Stimulated activated CD4-positive, alpha-beta T cell treated with anti-CD3 and anti-CD28 coated beads, Interleukin-2, amount 100 ng/mL, for 48 hours (primary cell): ENCODE data around the gene MUC13.

Experiments
- DNase-seq, 2 donors: peaks; one replicate each; pipeline ENCODE4 v3.0.0-alpha.2; 2020

Gene MUC13

GRCh38 chr3:124941771-124942170 is 7.2 kb upstream of the MUC13 start:
- no peak for DNase-seq

GRCh38 chr3:124939661-124940060 is 5.1 kb upstream of the MUC13 start:
- DNase-seq, result no peak

GRCh38 chr3:124938896-124939295 is 4.3 kb upstream of the MUC13 start:
- DNase-seq, result no peak

- no peak for DNase-seq
Measured at GRCh38 chr3:124937049-124937448, 2.5 kb upstream of the MUC13 start.

- DNase-seq, result no peak
Measured at GRCh38 chr3:124935794-124936542, 1.4 kb upstream of the MUC13 start.

GRCh38 chr3:124935264-124935663 is 713 bp upstream of the MUC13 start:
- DNase-seq, result no peak

- peak; percentile 39 to 55 for DNase-seq
Measured at GRCh38 chr3:124928333-124929202, 6.0 kb downstream of the MUC13 start.

- no peak for DNase-seq
Measured at GRCh38 chr3:124927574-124928045, 6.9 kb downstream of the MUC13 start.

- DNase-seq, result no peak
Measured at GRCh38 chr3:124926426-124927101, 8.0 kb downstream of the MUC13 start.

GRCh38 chr3:124924741-124925140 is 9.8 kb downstream of the MUC13 start:
- DNase-seq, result no peak

- no peak for DNase-seq
Measured at GRCh38 chr3:124923833-124924232, 10.7 kb downstream of the MUC13 start.

- no peak for DNase-seq
Measured at GRCh38 chr3:124920718-124921117, 13.8 kb downstream of the MUC13 start.

- no peak for DNase-seq
Measured at GRCh38 chr3:124919756-124920155, 14.8 kb downstream of the MUC13 start.

GRCh38 chr3:124918524-124918923 is 16.0 kb downstream of the MUC13 start:
- no peak for DNase-seq

- DNase-seq, result no peak
Measured at GRCh38 chr3:124916837-124917409, 17.6 kb downstream of the MUC13 start.

GRCh38 chr3:124915254-124915653 is 19.3 kb downstream of the MUC13 start:
- DNase-seq, result no peak

- DNase-seq, result no peak
Measured at GRCh38 chr3:124907957-124908356, 26.6 kb downstream of the MUC13 start.

- DNase-seq, result no peak
Measured at GRCh38 chr3:124904835-124905492, 29.6 kb downstream of the MUC13 start.

- no peak for DNase-seq
Measured at GRCh38 chr3:124903896-124904834, 30.4 kb downstream of the MUC13 start.

- no peak for DNase-seq
Measured at GRCh38 chr3:124896824-124897526, 37.6 kb downstream of the MUC13 start.

GRCh38 chr3:124895756-124896155 is 38.8 kb downstream of the MUC13 start:
- DNase-seq, result no peak
